HepG2 (cell line): ENCODE data around the gene TBC1D20. TPM values are rescaled to one million over a fixed set of nuclear protein-coding genes. Genes with fewer than 3 reads are reported as not detected.
A peak's percentile ranks its signal among the peaks of the same experiment; 100 is the strongest.

ENCODE experiments used
- ATAC-seq: fragments of 200-7000 bp; cut with Tn5 transposase; 3 replicates; pipeline ENCODE4 v1.9.1; 2020; ENCODE audit warnings: mild to moderate bottlenecking, moderate library complexity
- BruUV-seq: library from RNA; stranded (reverse); fragments of 400-500 nt; replicated peaks from 2 replicates; lab custom pipeline; 2021; lab: Mats Ljungman, UMichigan
- CTCF ChIA-PET: fragments of 300-600 bp; formaldehyde crosslinking; extraction: SDS; loops from one replicate; lab custom pipeline; 2021; ENCODE audit warnings: low total read pairs, inconsistent platforms, low intra/inter-chr PET ratio; lab: Yijun Ruan, JAX
- POLR2A ChIA-PET: fragments of 350-600 bp; sonication (Branson Sonifier 250); formaldehyde crosslinking; loops from one replicate; lab custom pipeline; 2020; ENCODE audit warnings: antibody characterized with exemption, inconsistent platforms; lab: Yijun Ruan, JAX
- DNase-seq: peaks from one replicate; pipeline ENCODE4 v3.0.0-alpha.2; 2015; ENCODE audit warnings: low spot score
- FAIRE-seq: peaks from 3 replicates; lab custom pipeline; 2011; peaks lifted over from hg19 to GRCh38; lab: Jason Lieb, UNC
- H2AFZ ChIP-seq: one replicate; pipeline ENCODE4 v1.6.1; 2011; ENCODE audit warnings: low read length, inconsistent platforms
- H3K27ac ChIP-seq: fragments of 300-600 bp; 3 replicates; pipeline ENCODE4 v1.8.0; 2011; ENCODE audit warnings: mixed run types, mild to moderate bottlenecking, mixed read lengths, low read length, inconsistent platforms; ENCODE audit not compliant: insufficient read depth; ENCODE audit errors: extremely low read length
- H3K27me3 ChIP-seq, 2 experiments: fragments of 200-600 bp in 1 of 2; 2 replicates in 1 of 2; 3 replicates in 1 of 2; pipeline versions ENCODE4 v1.6.0 to v1.8.0; 2011; ENCODE audit warnings: low read length in 2 of 2, mild to moderate bottlenecking in 2 of 2, moderate library complexity in 2 of 2, inconsistent platforms in 1 of 2; ENCODE audit not compliant: insufficient read depth in 2 of 2, control insufficient read depth in 1 of 2
- H3K36me3 ChIP-seq, 2 experiments: fragments of 200-600 bp in 1 of 2; replicated peaks in 1 of 2; 2 replicates in 1 of 2; 3 replicates in 1 of 2; pipeline versions ENCODE4 v1.5.1 to v1.8.0; 2011; ENCODE audit warnings: low read length in 2 of 2, inconsistent platforms in 1 of 2; ENCODE audit not compliant: insufficient read depth in 2 of 2, control insufficient read depth in 1 of 2
- H3K4me1 ChIP-seq: 2 replicates; pipeline ENCODE4 v1.5.1; 2012; ENCODE audit warnings: low read length, inconsistent platforms; ENCODE audit not compliant: insufficient read depth
- H3K4me2 ChIP-seq: 2 replicates; pipeline ENCODE4 v1.6.0; 2011; ENCODE audit warnings: low read depth, low read length, inconsistent platforms
- H3K4me3 ChIP-seq, 3 experiments: fragments of 200-600 bp in 1 of 3; sonication (generic), shearing (Covaris generic) in 1 of 3; replicated peaks in 1 of 3; 2 replicates each; pipeline ENCODE4 v1.5.1; 2011 to 2016; ENCODE audit warnings: low read length in 3 of 3, inconsistent platforms in 2 of 3, low read depth in 2 of 3, mild to moderate bottlenecking in 2 of 3, control low read depth in 1 of 3, mixed read lengths in 1 of 3; ENCODE audit not compliant: insufficient read depth in 1 of 3
- H3K79me2 ChIP-seq: one replicate; pipeline ENCODE4 v1.6.1; 2011; ENCODE audit warnings: low read length, inconsistent platforms; ENCODE audit not compliant: insufficient read depth
- H3K9ac ChIP-seq: 2 replicates; pipeline ENCODE4 v1.6.0; 2011; ENCODE audit warnings: mild to moderate bottlenecking, low read depth, low read length, inconsistent platforms; ENCODE audit not compliant: insufficient read depth
- H3K9me3 ChIP-seq: 2 replicates; pipeline ENCODE4 v1.5.1; 2012; ENCODE audit warnings: mild to moderate bottlenecking, low read length
- H4K20me1 ChIP-seq: 2 replicates; pipeline ENCODE4 v1.6.0; 2011; ENCODE audit warnings: inconsistent platforms, mild to moderate bottlenecking, low read length, moderate library complexity; ENCODE audit not compliant: insufficient read depth
- E2F1 ChIP-seq: sonication (generic); formaldehyde crosslinking; IDR thresholded peaks from 2 replicates; pipeline ENCODE4 v1.5.0; 2020; ENCODE audit warnings: missing genetic modification reagents
- FLYWCH1 ChIP-seq: sonication (generic); formaldehyde crosslinking; IDR thresholded peaks from 2 replicates; pipeline ENCODE4 v1.8.1; 2023; ENCODE audit warnings: mild to moderate bottlenecking, missing genetic modification reagents
- HIC2 ChIP-seq: sonication (generic); formaldehyde crosslinking; IDR thresholded peaks from 2 replicates; pipeline ENCODE4 v1.9.0; 2022; ENCODE audit warnings: low read depth, missing genetic modification reagents
- HNRNPH1 ChIP-seq: fragments of 200-400 bp; formaldehyde crosslinking; optimal IDR thresholded peaks from 2 replicates; pipeline ENCODE3; 2017; ENCODE audit warnings: mild to moderate bottlenecking, low read depth, low read length
- MAF1 ChIP-seq: sonication (generic); formaldehyde crosslinking; IDR thresholded peaks from 2 replicates; pipeline ENCODE4 v1.5.0; 2020; ENCODE audit warnings: missing genetic modification reagents, borderline replicate concordance
- MAFK ChIP-seq, 2 experiments: IDR thresholded peaks in 1 of 2; conservative IDR thresholded peaks in 1 of 2; 2 replicates each; pipeline ENCODE4 v1.6.1; 2011; ENCODE audit warnings: improper control_type of control experiment in 2 of 2, low read length in 2 of 2
- MXD4 ChIP-seq: IDR thresholded peaks from 2 replicates; pipeline ENCODE4 v1.6.1; 2016; ENCODE audit warnings: mild to moderate bottlenecking, missing biosample characterization, missing genetic modification reagents
- POLR2G ChIP-seq: fragments of 200-400 bp; formaldehyde crosslinking; IDR thresholded peaks from 2 replicates; pipeline ENCODE4 v1.6.1; 2018; ENCODE audit warnings: mild to moderate bottlenecking, low read depth, low read length, moderate library complexity
- RBM39 ChIP-seq: fragments of 200-400 bp; formaldehyde crosslinking; IDR thresholded peaks from one replicate; pipeline ENCODE4 v1.6.1; 2018; ENCODE audit warnings: antibody characterized with exemption, mild to moderate bottlenecking, low read depth, low read length; ENCODE audit not compliant: poor library complexity, severe bottlenecking
- REL ChIP-seq: sonication (generic); formaldehyde crosslinking; conservative IDR thresholded peaks from 2 replicates; pipeline ENCODE4 v1.8.0; 2022; ENCODE audit warnings: mild to moderate bottlenecking, missing genetic modification reagents, moderate library complexity
- TBL1XR1 ChIP-seq: fragments of 150-350 bp; IDR thresholded peaks from 2 replicates; pipeline ENCODE4 v1.6.1; 2014; ENCODE audit warnings: borderline replicate concordance, low read length; ENCODE audit not compliant: partially characterized antibody
- ZBTB7A ChIP-seq: sonication (generic); formaldehyde crosslinking; IDR thresholded peaks from 2 replicates; pipeline ENCODE4 v1.8.0; 2022; ENCODE audit warnings: mild to moderate bottlenecking, missing genetic modification reagents
- ZFY ChIP-seq: sonication (generic); formaldehyde crosslinking; IDR thresholded peaks from 2 replicates; pipeline ENCODE4 v1.4.0; 2020; ENCODE audit warnings: missing genetic modification reagents
- ZNF451 ChIP-seq: sonication (generic); formaldehyde crosslinking; IDR thresholded peaks from 2 replicates; pipeline ENCODE4 v1.5.0; 2020; ENCODE audit warnings: mild to moderate bottlenecking, missing genetic modification reagents
- ZNF572 ChIP-seq: sonication (generic); formaldehyde crosslinking; IDR thresholded peaks from 2 replicates; pipeline ENCODE4 v1.5.1; 2020; ENCODE audit warnings: mild to moderate bottlenecking, missing genetic modification reagents
- ZNF652 ChIP-seq: IDR thresholded peaks from 2 replicates; pipeline ENCODE4 v1.6.1; 2016; ENCODE audit warnings: low read depth, borderline replicate concordance
- WGBS: methylation state at CpG from one replicate; pipeline ENCODE4 v1.1.6; 2017; ENCODE audit warnings: low lambda C conversion rate; 5-methylcytosine and 5-hydroxymethylcytosine counted together
- in situ Hi-C: cut with HindIII; loops from 2 replicates; pipeline ENCODE4 v1.10.0; 2017; ENCODE audit warnings: low pct_unique_long_range_greater_than_20kb; ENCODE audit not compliant: extremely low pct_ligation_motif_present
- intact Hi-C: fragments of 100-400 bp; cut with micrococcal nuclease; formaldehyde crosslinking; loops from one replicate; pipeline ENCODE4 v1.10.0; 2022; ENCODE audit not compliant: unreplicated experiment
- polyA plus RNA-seq, 8 experiments: library from polyadenylated mRNA; depleted of rRNA in 3 of 8; stranded (reverse) in 7 of 8; unstranded in 1 of 8; fragments of >200 nt; fragmentation: Illumina TruSeq in 4 of 8; extraction: Trizol in 4 of 8; gene quantifications; 2 replicates each; pipeline versions ENCODE4 v1.2.1 to v1.2.3, GENCODE V29; 2011 to 2016; ENCODE audit warnings: low read depth in 4 of 8, missing spikeins in 1 of 8, mixed read lengths in 1 of 8; ENCODE audit not compliant: insufficient read depth in 1 of 8
- total RNA-seq, 5 experiments: library from RNA; depleted of rRNA; stranded (reverse); fragments of >200 nt; fragmentation: Illumina TruSeq; extraction: Trizol; gene quantifications; 2 replicates each; pipeline ENCODE4 v1.2.3, GENCODE V29; 2016; ENCODE audit warnings: low read depth in 1 of 5
- TF ChIP-seq, protein P1 (sequence below): sonication (generic); formaldehyde crosslinking; IDR thresholded peaks from 2 replicates; pipeline ENCODE4 v1.4.0; 2020; ENCODE audit warnings: mild to moderate bottlenecking, missing genetic modification reagents
- TF ChIP-seq, protein P2 (sequence below): sonication (generic); formaldehyde crosslinking; IDR thresholded peaks from 2 replicates; pipeline ENCODE4 v1.5.0; 2020; ENCODE audit warnings: mild to moderate bottlenecking, low read depth, missing genetic modification reagents, borderline replicate concordance

The TBC1D20 gene
- total and polyA plus RNA-seq, 2 of the 13 experiments (the other 11 are each of a cell fraction or from before 2014, with no cell fraction given), result 36.6 to 47.1 TPM

DNA sequence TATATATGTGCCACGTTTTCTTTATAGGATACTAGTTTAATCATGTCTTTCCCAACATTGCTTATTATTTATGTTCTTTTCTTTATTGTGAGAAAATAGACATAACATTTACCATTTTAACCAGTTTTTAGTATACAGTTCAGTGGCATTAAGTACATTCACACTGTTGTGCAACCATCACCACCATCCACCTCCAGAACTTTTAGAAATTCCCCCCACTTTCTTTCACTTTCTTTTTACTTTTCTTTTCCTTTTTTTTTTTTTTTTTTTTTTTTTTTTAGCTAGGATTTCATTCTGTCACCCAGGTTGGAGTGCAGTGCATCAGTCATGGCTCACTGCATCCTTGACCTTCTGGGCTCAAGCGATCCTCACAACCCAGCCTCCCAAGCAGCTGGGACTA is 35.8 kb downstream of the TBC1D20 start (continued):
- TF ChIP-seq, protein P1, sequence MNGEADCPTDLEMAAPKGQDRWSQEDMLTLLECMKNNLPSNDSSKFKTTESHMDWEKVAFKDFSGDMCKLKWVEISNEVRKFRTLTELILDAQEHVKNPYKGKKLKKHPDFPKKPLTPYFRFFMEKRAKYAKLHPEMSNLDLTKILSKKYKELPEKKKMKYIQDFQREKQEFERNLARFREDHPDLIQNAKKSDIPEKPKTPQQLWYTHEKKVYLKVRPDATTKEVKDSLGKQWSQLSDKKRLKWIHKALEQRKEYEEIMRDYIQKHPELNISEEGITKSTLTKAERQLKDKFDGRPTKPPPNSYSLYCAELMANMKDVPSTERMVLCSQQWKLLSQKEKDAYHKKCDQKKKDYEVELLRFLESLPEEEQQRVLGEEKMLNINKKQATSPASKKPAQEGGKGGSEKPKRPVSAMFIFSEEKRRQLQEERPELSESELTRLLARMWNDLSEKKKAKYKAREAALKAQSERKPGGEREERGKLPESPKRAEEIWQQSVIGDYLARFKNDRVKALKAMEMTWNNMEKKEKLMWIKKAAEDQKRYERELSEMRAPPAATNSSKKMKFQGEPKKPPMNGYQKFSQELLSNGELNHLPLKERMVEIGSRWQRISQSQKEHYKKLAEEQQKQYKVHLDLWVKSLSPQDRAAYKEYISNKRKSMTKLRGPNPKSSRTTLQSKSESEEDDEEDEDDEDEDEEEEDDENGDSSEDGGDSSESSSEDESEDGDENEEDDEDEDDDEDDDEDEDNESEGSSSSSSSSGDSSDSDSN (CRISPR knock-in tag), result no peak
- TF ChIP-seq ZFY (no peak), ZNF451 (no peak)

- FAIRE-seq, result no peak
- TSS peak; percentile 41 for BruUV-seq
- Histone ChIP-seq H3K27ac (no peak overlapping the region), H2AFZ (no peak overlapping the region), H3K4me3 (no peak overlapping the region), H3K27me3 (no peaks in the 10 kb centered on the region), H3K36me3 (peaks cover 47 to 75% of the 10 kb centered on the region in 2 experiments), H3K4me2 (no peak overlapping the region), H3K79me2 (no peaks in the 10 kb centered on the region), H4K20me1 (no peaks in the 10 kb centered on the region), H3K9ac (no peak overlapping the region), H3K9me3 (no peaks in the 10 kb centered on the region), H3K4me1 (no peaks in the 10 kb centered on the region)
- ChIA-PET CTCF (no interaction called here), POLR2A (interaction anchor here (0.8 to 2.6 kb wide), 7 partner anchors 10 to 74 kb away, joined by 3 to 8 read pairs (median 6); partner anchors contain the start of genes NRSN2 and RBCK1)
- intact Hi-C loops, result no loop called here
- no peak for ATAC-seq
- in situ Hi-C loops, result no loop called here
- DNase-seq, result no peak
- WGBS, result 98% methylated on average over 7 of the region's 8 CpGs
- TF ChIP-seq MAFK (conservative IDR thresholded peaks at IDR 0.05 in 1 of 2, IDR thresholded peaks at IDR 0.05 in 1 of 2; ENCODE audit: low read length in 2 of 2), result no peak
- TF ChIP-seq RBM39, result peak; percentile 38
- TF ChIP-seq POLR2G, result 0 out of 2 replicates have a peak, but pooled peaks have one; percentile 46
- peak; percentile 28 for TF ChIP-seq HNRNPH1
- no peak for TF ChIP-seq ZNF572 (CRISPR knock-in tag)
- TF ChIP-seq HIC2 (CRISPR knock-in tag), result no peak
- TF ChIP-seq FLYWCH1 (CRISPR knock-in tag), result no peak
- TF ChIP-seq ZBTB7A (CRISPR knock-in tag), result no peak
- TF ChIP-seq REL (CRISPR knock-in tag), result no peak
- no peak for TF ChIP-seq E2F1 (CRISPR knock-in tag)
- TF ChIP-seq ZNF652, result no peak
- no peak for TF ChIP-seq MXD4
- TF ChIP-seq, protein P2, sequence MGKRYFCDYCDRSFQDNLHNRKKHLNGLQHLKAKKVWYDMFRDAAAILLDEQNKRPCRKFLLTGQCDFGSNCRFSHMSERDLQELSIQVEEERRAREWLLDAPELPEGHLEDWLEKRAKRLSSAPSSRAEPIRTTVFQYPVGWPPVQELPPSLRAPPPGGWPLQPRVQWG, result 0 out of 2 replicates have a peak, but pooled peaks have one; percentile 43
- no peak for TF ChIP-seq MAF1 (CRISPR knock-in tag)
- no peak for TF ChIP-seq TBL1XR1
Measured at GRCh38 chr20:421685-422250, 40.6 kb downstream of the TBC1D20 start.
